Measurements from ENCODE around the gene CCDC107.

The CCDC107 gene

DNA sequence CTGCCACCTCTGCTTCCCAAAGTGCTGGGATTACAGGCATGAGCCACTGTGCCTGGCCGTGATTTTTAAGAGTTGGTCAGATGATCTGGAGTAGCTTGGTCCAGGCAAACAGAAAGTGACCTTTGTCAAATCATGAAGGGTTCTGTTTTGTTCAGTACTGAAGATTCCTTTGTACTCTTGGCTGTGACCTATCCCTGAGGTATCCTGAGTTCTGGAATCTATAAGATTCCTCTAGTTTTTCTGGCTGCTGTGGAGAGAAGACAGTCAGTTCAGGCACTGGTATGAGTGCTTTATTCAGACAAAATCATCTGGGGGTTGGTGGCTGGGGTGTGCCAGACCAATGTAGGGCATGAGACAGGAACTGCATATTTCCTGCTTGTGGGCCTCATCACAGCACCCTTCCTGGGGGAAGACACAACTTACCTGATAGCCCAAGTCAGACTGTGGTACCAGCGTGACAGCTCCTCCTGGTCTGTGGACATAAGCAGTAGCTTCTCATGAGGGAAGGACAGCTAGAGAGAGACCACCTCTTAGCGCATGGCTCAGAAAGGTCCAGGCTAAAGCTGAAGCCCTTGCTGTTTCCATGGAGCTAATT, 3.8 kb downstream of the CCDC107 start:
- no peak for DNase-seq (ENCODE audit: low read depth)

DNA sequence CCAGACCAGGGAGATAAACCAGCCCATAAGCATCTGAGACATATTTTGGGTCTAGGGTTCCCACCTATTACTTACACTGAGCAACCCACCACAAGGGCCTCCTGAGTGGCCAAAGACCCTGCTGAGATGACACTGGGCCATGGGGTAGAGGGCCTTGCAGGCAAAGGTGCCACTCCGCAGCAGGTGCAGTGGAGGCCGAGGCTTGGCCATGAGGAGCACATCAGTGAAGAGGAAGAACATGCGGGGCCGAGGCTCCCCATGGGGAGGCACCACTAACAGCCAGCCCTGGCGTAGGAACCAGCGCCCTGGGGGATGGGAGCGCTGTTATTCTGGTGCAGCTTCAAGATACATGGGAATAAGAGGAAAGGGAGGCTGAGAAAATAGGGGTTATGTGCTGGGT, 4.3 kb downstream of the CCDC107 start:
- no peak for DNase-seq (ENCODE audit: low read depth)

DNA sequence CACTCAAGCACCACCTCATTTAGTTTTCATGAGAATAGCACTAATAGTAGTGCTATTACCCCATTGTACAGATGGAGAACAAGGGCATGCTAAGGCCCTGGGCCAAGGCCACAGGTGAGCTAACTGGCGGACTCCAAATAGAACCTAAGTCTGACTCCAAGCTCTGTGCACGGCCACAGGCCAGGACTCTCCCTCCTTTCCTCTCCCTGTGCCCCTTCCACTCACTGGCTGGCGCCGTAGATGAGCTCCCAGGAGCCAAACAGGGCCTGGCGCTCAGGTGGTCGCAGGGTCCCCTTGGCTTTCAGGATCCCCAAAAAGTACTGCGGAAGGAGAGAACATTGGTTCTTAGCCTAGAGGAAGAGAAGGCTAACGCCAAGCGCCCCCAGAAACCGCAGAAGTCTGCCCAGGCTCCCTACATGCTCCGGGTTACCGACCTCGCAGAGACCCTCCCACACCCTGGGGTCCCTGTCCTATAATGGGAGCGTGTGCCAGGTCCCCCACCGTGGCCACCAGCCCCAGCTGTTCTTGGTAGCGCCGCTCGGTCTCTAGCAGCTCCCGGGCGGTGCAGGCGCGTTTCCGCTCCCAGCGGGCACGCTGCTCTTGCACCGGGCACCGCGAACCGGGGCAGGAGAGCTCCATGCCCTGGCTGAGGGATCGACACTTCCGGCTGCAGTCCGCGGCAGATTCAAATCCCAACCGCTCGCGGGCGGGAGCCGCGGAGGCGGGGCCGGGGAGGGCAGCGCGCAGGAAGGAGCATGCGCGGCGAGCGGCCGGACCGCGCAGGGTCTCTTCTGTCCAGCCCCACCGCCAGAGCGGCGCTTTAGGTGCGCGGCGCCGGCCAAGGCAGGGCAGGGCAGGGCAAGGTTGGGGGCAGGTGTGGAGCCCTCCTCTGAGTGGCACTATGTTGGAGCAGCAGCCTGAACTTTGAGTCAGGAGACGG, 6.7 kb downstream of the CCDC107 start, which contains the start of gene ARHGEF39:
ARHGEF39 (minus strand) TSS at position 665 of the 940 bp plus-strand sequence; CDS start at position 639, 26 bp downstream.
- no peak for DNase-seq (ENCODE audit: low read depth)

- no peak for DNase-seq (ENCODE audit: low read depth)
Measured at GRCh38 chr9:35665471-35665818, 7.4 kb downstream of the CCDC107 start.

DNA sequence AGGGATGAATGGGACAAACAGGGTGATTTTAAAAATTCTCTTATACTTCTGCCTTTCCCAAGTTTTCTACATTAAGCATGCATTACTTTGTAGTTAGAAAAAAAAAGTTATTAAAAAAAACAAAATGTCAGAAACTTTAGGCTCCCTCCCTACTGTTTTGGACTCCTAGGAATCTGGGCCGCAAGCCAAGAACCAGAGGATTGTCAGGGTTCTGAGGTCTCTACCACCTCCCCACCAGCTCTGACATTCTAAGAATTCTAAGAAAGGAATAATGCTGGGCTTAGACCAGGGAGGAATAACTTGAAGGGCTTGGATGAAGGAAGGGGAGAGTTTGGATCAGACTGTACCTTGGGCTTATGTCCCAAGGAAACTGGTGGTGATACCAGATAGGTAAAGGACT, 8.0 kb downstream of the CCDC107 start:
- no peak for DNase-seq (ENCODE audit: low read depth)

DNA sequence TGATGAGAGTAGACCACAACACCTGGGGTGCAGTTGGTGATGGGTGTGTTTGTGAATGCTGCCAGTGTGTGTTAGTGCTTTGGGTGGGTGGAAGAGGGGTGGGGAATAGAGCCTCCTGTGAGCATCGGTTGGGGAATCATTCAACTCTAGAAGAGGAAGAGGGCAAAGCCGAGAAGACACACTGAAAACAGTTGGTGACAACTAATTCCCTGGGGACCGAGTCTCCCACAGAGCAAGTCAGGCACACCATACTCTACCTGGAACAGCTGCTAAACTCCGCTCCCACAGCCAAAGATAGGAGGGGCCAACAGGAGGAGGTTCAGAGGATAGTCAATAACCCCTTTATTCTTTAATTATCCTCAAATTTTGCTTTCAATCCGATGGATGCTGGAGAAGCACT, 8.5 kb downstream of the CCDC107 start:
- DNase-seq (ENCODE audit: low read depth) = no peak

DNA sequence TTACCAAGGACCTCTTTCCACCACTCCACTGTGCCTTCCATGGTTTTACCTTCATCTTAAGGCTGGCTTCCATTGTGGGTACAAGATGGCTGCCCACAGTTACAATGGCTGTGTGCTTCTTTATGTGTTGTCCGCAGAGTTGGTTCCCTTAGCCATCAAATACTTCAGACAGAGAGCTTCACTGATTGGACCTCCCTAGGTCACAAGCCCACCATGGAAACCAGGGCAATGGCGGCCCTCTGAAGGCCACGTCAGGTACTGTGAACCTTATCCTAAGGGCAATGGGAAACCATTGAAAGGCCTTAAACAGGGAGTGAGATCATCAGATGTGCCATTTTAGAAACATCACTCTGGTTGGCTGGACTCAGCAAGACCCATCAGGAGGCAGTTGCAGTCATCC, 9.8 kb downstream of the CCDC107 start:
- no peak for DNase-seq (ENCODE audit: low read depth)

DNA sequence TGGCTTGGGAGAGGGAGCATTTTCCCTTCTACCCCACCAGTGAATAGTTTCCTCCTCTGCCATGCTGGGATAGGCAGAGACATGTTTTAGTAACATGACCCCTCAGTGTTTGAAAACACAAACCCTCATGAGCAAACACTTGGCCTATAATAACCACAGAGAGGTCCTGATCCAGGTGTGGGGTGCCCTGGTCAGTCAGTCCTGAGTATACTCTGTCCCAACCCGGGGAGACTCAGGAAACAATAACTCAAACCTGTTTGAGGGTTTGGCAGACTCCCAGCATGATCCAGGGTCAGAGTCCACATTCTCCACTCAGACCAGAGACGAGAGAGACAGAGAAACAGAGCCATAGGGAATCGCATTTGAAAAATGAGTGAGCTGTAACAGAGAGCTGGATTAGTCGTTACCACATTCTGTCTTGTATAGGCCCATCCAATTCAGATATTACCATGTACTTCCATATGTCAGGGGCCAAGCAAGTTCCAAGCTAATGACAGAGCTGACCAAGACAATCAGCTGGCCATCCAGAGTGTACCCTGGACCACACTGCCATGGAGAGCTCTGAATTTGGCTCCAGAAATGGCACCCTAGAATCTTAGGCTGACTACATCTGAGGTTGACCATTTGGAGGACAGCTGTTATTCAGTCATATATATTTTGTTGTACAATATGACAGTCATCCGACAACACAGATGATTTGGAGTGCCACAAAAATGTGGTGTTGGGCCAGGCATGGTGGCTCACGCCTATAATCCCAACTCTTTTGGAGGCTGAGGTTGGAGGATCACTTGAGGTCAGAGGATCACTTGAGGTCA, 11.4 kb downstream of the CCDC107 start:
- no peak for DNase-seq (ENCODE audit: low read depth)

DNA sequence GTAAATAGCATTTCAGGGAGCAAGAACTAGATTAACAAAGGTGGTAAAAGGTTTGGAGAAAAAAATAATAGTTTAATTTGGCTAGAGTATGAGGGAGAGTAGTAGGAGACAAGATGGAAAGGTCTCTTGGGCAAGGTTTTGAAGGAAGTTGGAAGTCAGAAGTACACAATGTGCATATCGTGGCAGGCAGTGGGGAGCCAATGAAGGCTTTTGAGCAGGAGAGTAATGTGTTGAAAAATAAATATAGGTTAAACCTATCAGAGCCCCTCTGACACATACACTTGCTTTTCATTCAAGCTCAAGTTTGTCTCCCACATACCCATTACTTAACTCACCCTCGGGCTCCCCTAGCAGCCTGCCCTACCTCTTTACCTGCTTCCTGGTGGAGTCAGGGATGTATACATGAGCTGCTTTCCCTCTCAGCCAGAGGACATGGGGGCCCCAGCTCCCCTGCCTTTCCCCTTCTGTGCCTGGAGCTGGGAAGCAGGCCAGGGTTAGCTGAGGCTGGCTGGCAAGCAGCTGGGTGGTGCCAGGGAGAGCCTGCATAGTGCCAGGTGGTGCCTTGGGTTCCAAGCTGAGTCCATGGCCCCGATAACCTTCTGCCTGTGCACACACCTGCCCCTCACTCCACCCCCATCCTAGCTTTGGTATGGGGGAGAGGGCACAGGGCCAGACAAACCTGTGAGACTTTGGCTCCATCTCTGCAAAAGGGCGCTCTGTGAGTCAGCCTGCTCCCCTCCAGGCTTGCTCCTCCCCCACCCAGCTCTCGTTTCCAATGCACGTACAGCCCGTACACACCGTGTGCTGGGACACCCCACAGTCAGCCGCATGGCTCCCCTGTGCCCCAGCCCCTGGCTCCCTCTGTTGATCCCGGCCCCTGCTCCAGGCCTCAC, 15.3 kb downstream of the CCDC107 start, which contains the start of gene CA9:
CA9 (plus strand) TSS at position 797 of the 893 bp plus-strand sequence; CDS start at position 829, 32 bp downstream.
- no peak for DNase-seq (ENCODE audit: low read depth)

- no peak for DNase-seq (ENCODE audit: low read depth)
Measured at GRCh38 chr9:35674025-35674361, 15.9 kb downstream of the CCDC107 start.

- no peak for DNase-seq (ENCODE audit: low read depth)
Measured at GRCh38 chr9:35675204-35675603, 17.1 kb downstream of the CCDC107 start.

DNA sequence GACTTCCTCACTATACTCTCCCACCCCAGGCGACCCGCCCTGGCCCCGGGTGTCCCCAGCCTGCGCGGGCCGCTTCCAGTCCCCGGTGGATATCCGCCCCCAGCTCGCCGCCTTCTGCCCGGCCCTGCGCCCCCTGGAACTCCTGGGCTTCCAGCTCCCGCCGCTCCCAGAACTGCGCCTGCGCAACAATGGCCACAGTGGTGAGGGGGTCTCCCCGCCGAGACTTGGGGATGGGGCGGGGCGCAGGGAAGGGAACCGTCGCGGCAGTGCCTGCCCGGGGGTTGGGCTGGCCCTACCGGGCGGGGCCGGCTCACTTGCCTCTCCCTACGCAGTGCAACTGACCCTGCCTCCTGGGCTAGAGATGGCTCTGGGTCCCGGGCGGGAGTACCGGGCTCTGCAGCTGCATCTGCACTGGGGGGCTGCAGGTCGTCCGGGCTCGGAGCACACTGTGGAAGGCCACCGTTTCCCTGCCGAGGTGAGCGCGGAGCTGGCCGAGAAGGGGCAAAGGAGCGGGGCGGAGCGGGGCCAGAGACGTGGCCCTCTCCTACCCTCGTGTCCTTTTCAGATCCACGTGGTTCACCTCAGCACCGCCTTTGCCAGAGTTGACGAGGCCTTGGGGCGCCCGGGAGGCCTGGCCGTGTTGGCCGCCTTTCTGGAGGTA, 17.8 kb downstream of the CCDC107 start:
- DNase-seq (ENCODE audit: low read depth) = no peak

DNA sequence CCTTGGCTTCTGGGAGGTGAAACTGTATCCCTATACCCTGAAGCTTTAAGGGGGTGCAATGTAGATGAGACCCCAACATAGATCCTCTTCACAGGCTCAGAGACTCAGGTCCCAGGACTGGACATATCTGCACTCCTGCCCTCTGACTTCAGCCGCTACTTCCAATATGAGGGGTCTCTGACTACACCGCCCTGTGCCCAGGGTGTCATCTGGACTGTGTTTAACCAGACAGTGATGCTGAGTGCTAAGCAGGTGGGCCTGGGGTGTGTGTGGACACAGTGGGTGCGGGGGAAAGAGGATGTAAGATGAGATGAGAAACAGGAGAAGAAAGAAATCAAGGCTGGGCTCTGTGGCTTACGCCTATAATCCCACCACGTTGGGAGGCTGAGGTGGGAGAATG, 21.0 kb downstream of the CCDC107 start:
- no peak for DNase-seq (ENCODE audit: low read depth)

DNA sequence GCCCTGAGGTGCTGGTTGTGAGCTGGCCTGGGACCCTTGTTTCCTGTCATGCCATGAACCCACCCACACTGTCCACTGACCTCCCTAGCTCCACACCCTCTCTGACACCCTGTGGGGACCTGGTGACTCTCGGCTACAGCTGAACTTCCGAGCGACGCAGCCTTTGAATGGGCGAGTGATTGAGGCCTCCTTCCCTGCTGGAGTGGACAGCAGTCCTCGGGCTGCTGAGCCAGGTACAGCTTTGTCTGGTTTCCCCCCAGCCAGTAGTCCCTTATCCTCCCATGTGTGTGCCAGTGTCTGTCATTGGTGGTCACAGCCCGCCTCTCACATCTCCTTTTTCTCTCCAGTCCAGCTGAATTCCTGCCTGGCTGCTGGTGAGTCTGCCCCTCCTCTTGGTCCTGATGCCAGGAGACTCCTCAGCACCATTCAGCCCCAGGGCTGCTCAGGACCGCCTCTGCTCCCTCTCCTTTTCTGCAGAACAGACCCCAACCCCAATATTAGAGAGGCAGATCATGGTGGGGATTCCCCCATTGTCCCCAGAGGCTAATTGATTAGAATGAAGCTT, 21.8 kb downstream of the CCDC107 start:
- no peak for DNase-seq (ENCODE audit: low read depth)

- no peak for DNase-seq (ENCODE audit: low read depth)
Measured at GRCh38 chr9:35680331-35681105, 22.4 kb downstream of the CCDC107 start.

- DNase-seq (ENCODE audit: low read depth) = no peak
Measured at GRCh38 chr9:35681341-35682002, 23.4 kb downstream of the CCDC107 start.

GRCh38 chr9:35682051-35682450, 24.0 kb downstream of the CCDC107 start:
- no peak for DNase-seq (ENCODE audit: low read depth)

- DNase-seq (ENCODE audit: low read depth) = no peak
Measured at GRCh38 chr9:35682520-35683315, 24.6 kb downstream of the CCDC107 start.

DNA sequence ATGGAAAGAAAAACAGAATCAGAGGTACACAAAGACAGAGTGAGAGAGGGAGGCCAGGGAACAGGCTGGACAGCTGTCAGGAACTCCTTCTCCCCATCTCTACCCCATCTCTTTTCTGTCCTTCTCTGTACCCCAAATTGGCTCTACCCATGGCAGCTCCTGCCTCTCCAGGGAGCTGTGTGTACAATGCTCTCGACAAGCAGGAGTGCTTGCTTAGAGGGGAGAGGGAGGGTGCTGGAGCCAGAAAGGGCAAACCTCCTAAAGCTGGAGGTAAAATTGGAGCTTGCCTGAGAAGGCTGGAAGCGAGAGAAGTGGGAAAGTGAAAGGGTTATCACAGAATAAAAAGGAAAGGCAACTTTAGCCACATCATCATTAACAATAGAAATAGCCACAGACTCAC, 25.2 kb downstream of the CCDC107 start:
- DNase-seq (ENCODE audit: low read depth) = no peak
